Measurements from ENCODE around the gene EIF4A2. TPM values are rescaled to one million over a fixed set of nuclear protein-coding genes. Genes with fewer than 3 reads are reported as not detected.

The EIF4A2 gene
- total and polyA plus RNA-seq, 12 donors = 221 to 791 (median 517) TPM

- H3K4me3 ChIP-seq = no peak overlapping the region
- no peaks in the 10 kb centered on the region for H3K27me3 ChIP-seq
- DNase-seq = no peak
- intact Hi-C loops (cut with DNase I) = no loop called here
- no peak overlapping the region for H3K27ac ChIP-seq
- no peak for TF ChIP-seq POLR2A (IDR thresholded peaks at IDR 0.05)
- TF ChIP-seq CTCF (IDR thresholded peaks at IDR 0.05) = no peak
- no peaks in the 10 kb centered on the region for H3K9me3 ChIP-seq (replicated peaks in 1 of 3)
- peaks cover 15 to 45% of the 10 kb centered on the region in 2 donors for H3K4me1 ChIP-seq (replicated peaks in 1 of 2)
- peaks cover 0 to 63% of the 10 kb centered on the region in 2 donors for H3K36me3 ChIP-seq (replicated peaks in 1 of 2)
- 49 to 55% (median 50%) methylated on average over 13 of the region's 13 CpGs for WGBS, 4 donors
Measured at GRCh38 chr3:186788482-186789370, 5.3 kb downstream of the EIF4A2 start.

GRCh38 chr3:186789554-186790260 is 6.3 kb downstream of the EIF4A2 start:
- 57 to 63% (median 60%) methylated on average over 4 of the region's 4 CpGs for WGBS, 4 donors
- no peaks in the 10 kb centered on the region for H3K9me3 ChIP-seq (replicated peaks in 1 of 3)
- peaks cover 0 to 63% of the 10 kb centered on the region in 2 donors for H3K36me3 ChIP-seq (replicated peaks in 1 of 2)
- no peak for DNase-seq
- TF ChIP-seq CTCF (IDR thresholded peaks at IDR 0.05) (no peak), POLR2A (IDR thresholded peaks at IDR 0.05) (peak in 1 of 2 donors; percentile 17)
- no peak overlapping the region for H3K27ac ChIP-seq
- H3K4me1 ChIP-seq (replicated peaks in 1 of 2) = peaks cover 15 to 43% of the 10 kb centered on the region in 2 donors
- no peak overlapping the region for H3K4me3 ChIP-seq
- H3K27me3 ChIP-seq = no peaks in the 10 kb centered on the region
- intact Hi-C loops (cut with DNase I) = no loop called here

GRCh38 chr3:186790261-186790981 is 7.0 kb downstream of the EIF4A2 start:
- DNase-seq = no peak
- 66 to 76% (median 70%) methylated on average over 8 of the region's 8 CpGs for WGBS, 4 donors
- TF ChIP-seq CTCF (IDR thresholded peaks at IDR 0.05) (peak in 1 of 6 experiments; percentile 13), POLR2A (IDR thresholded peaks at IDR 0.05) (no peak)
- intact Hi-C loops (cut with DNase I) = no loop called here
- peaks cover 0 to 56% of the 10 kb centered on the region in 2 donors for H3K36me3 ChIP-seq (replicated peaks in 1 of 2)
- no peaks in the 10 kb centered on the region for H3K9me3 ChIP-seq (replicated peaks in 1 of 3)
- no peak overlapping the region for H3K4me3 ChIP-seq
- H3K27ac ChIP-seq = no peak overlapping the region
- peaks cover 9 to 36% of the 10 kb centered on the region in 2 donors for H3K4me1 ChIP-seq (replicated peaks in 1 of 2)
- H3K27me3 ChIP-seq = no peaks in the 10 kb centered on the region
